Esophagus squamous epithelium (tissue), 4 donors: ENCODE data around the gene SNX8.

Experiments
- POLR2A ChIP-seq, 4 donors: fragments of 450-650 bp; IDR thresholded peaks; one replicate each; pipeline ENCODE4 v1.6.1; 2017; ENCODE audit warnings: antibody characterized with exemption in 4 of 4, mild to moderate bottlenecking in 4 of 4, moderate library complexity in 3 of 4
- TF ChIP-seq, protein P1 (sequence below), 6 experiments: fragments of 450-650 bp in 4 of 6; fragments of 200-600 bp in 2 of 6; sonication (generic) in 2 of 6; IDR thresholded peaks; one replicate each; pipeline ENCODE4 v1.5.1; 2016 to 2019; ENCODE audit warnings: antibody characterized with exemption in 6 of 6, mild to moderate bottlenecking in 4 of 6, moderate library complexity in 4 of 6

DNA sequence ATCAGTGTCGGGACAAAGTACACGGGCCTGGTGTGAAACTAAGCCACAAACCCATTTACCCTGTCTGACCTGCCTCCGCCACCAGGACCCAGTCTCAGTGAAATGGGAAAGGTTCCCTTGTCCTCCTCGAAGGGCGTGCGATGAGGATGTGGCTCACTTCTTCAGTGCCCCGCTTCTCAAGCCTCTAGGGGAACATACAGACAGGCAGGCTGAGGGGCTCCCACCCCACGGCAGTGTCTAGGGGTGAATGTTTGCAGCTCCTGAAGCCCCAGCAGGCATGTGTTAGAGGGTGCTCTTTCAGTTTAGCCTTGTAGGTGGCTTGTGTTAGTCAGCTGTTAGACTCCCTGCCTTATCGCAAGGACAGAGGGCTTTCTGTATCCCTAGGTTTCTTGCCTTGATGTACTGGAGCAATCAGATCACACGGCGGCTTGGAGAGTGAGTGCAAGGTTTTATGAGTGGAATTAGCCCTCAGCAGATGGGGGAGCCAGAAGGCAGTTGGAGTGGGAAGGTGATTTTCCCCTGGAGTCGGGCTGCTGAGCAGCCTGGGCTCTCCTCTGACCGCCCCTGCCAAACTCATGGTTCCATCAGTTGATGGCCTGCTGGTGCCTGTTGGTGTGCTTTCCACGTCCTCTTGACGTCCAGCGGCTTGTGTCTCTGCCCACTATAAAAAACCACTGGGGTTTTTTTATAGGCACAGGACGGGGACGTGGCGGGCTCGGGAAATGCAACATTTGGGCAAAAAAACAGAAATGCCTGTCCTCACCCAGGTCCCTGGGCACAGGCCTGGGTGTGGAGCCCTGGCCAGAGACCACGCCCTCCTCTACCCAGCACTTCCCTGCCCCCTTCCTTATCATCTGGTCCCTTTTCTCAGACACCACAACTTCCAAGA is 71.5 kb downstream of the SNX8 start:
- TF ChIP-seq, protein P1, sequence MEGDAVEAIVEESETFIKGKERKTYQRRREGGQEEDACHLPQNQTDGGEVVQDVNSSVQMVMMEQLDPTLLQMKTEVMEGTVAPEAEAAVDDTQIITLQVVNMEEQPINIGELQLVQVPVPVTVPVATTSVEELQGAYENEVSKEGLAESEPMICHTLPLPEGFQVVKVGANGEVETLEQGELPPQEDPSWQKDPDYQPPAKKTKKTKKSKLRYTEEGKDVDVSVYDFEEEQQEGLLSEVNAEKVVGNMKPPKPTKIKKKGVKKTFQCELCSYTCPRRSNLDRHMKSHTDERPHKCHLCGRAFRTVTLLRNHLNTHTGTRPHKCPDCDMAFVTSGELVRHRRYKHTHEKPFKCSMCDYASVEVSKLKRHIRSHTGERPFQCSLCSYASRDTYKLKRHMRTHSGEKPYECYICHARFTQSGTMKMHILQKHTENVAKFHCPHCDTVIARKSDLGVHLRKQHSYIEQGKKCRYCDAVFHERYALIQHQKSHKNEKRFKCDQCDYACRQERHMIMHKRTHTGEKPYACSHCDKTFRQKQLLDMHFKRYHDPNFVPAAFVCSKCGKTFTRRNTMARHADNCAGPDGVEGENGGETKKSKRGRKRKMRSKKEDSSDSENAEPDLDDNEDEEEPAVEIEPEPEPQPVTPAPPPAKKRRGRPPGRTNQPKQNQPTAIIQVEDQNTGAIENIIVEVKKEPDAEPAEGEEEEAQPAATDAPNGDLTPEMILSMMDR (IDR thresholded peaks at IDR 0.05), result peak in 2 of 6 experiments; percentile 27 to 32
- TF ChIP-seq POLR2A (IDR thresholded peaks at IDR 0.05), result no peak
